ENCODE measurements around the gene TSPAN18. TPM values are rescaled to one million over a fixed set of nuclear protein-coding genes. Genes with fewer than 3 reads are reported as not detected.
A peak's percentile ranks its signal among the peaks of the same experiment; 100 is the strongest.

TSPAN18 gene
- polyA plus RNA-seq, 1 of the 3 experiments (the other 2 are of a cell fraction) = 0.72 TPM

GRCh38 chr11:44743326-44743725 lies 16.6 kb downstream of the TSPAN18 start:
- H3F3A ChIP-seq (replicated peaks; ENCODE audit: insufficient read depth) = no peaks in the 10 kb centered on the region
- H3K27me3 ChIP-seq (ENCODE audit: insufficient read depth) = peaks cover 12% of the 10 kb centered on the region; the same call in 1 of the 2 replicates
- H3K9me2 ChIP-seq = no peaks in the 10 kb centered on the region
- no peaks in the 10 kb centered on the region for H3K79me2 ChIP-seq (ENCODE audit: insufficient read depth)
- H3K4me1 ChIP-seq (ENCODE audit: control insufficient read depth in 1 of 2, insufficient read depth in 2 of 2, low read depth in 1 of 2, low read length in 1 of 2) = peaks cover 0 to 69% of the 10 kb centered on the region in 2 experiments; a peak in 2 of 4 replicates
- DNase-seq = no peak
- H3K9ac ChIP-seq = no peak overlapping the region
- TF ChIP-seq MEF2A (IDR thresholded peaks at IDR 0.05; ENCODE audit: borderline replicate concordance, low read depth) (no peak), CTCF (IDR thresholded peaks at IDR 0.05) (no peak), FOXJ3 (CRISPR knock-in tag; IDR thresholded peaks at IDR 0.05) (no peak), USF2 (IDR thresholded peaks at IDR 0.05; ENCODE audit: borderline replicate concordance, low read depth, low read length) (no peak), ZBTB33 (IDR thresholded peaks at IDR 0.05; ENCODE audit: borderline replicate concordance, low read depth) (no peak), YY1 (IDR thresholded peaks at IDR 0.05; ENCODE audit: low read depth) (no peak), MAX (IDR thresholded peaks at IDR 0.05; ENCODE audit: low read depth) (no peak), CHD2 (IDR thresholded peaks at IDR 0.05; ENCODE audit: low read length, partially characterized antibody) (no peak), GABPA (IDR thresholded peaks at IDR 0.05; ENCODE audit: low read depth) (no peak), NRF1 (IDR thresholded peaks at IDR 0.05; ENCODE audit: low read depth, low read length) (no peak), USF1 (IDR thresholded peaks at IDR 0.05; ENCODE audit: borderline replicate concordance, low read depth) (no peak), EP300 (IDR thresholded peaks at IDR 0.05; ENCODE audit: borderline replicate concordance in 1 of 2, low read depth in 1 of 2, low read length in 1 of 2) (no peak), RCOR1 (IDR thresholded peaks at IDR 0.05; ENCODE audit: low read length) (no peak), RAD21 (IDR thresholded peaks at IDR 0.05; ENCODE audit: low read length) (no peak), POLR2AphosphoS5 (IDR thresholded peaks at IDR 0.05; ENCODE audit: low read depth, low read length) (no peak), JUND (IDR thresholded peaks at IDR 0.05) (no peak), ELF1 (IDR thresholded peaks at IDR 0.05) (no peak), IRF3 (IDR thresholded peaks at IDR 0.05; ENCODE audit: low read depth, low read length) (no peak)
- POLR2A ChIA-PET = interaction anchor here (1.1 to 2.4 kb wide), 4 partner anchors 10 to 119 kb away, joined by 3 to 11 read pairs (median 9); no protein-coding TSS in a partner anchor
- CTCF ChIA-PET = interaction anchor here (0.7 to 2.7 kb wide), 6 partner anchors 8 to 813 kb away, joined by 3 to 9 read pairs (median 4); no protein-coding TSS in a partner anchor
- no peaks in the 10 kb centered on the region for H4K20me1 ChIP-seq (ENCODE audit: insufficient read depth)
- no peaks in the 10 kb centered on the region for H3K9me3 ChIP-seq
- peak overlapping the region in 1 of 2 experiments; percentile 96; a peak in 2 of 4 replicates for H3K27ac ChIP-seq (ENCODE audit: low read depth in 2 of 2, low read length in 1 of 2)
- WGBS (ENCODE audit: low lambda C conversion rate) = 72% methylated on average over 9 of the region's 12 CpGs
- no peak overlapping the region for H2AFZ ChIP-seq (ENCODE audit: low read depth)
- H3K36me3 ChIP-seq (replicated peaks in 1 of 2; ENCODE audit: control insufficient read depth in 1 of 2, insufficient read depth in 2 of 2, low read length in 1 of 2) = no peaks in the 10 kb centered on the region
- no peak overlapping the region for H3K4me2 ChIP-seq
- H3K4me3 ChIP-seq (ENCODE audit: low read depth in 2 of 2, low read length in 1 of 2) = no peak overlapping the region
